SU-DHL-6 (cell line): ENCODE data around the gene FIGNL2.

Source experiments
- CTCF ChIP-seq: fragments of 200-600 bp; sonication (generic); IDR thresholded peaks from one replicate; pipeline ENCODE4 v1.5.1; 2017; ENCODE audit warnings: antibody characterized with exemption, mild to moderate bottlenecking, low read length, moderate library complexity; ENCODE audit not compliant: insufficient read depth, poor library complexity, severe bottlenecking
- EZH2phosphoT487 ChIP-seq: fragments of 200-600 bp; sonication (generic), shearing (Covaris generic); conservative IDR thresholded peaks from 2 replicates; pipeline ENCODE4 v1.6.1; 2018; ENCODE audit warnings: mild to moderate bottlenecking, antibody characterized with exemption, low read length, moderate library complexity, mixed read lengths

GRCh38 chr12:51874486-51874885, 26.0 kb upstream of the FIGNL2 start:
- TF ChIP-seq CTCF, result no peak
- TF ChIP-seq EZH2phosphoT487, result no peak
